ENCODE data around the gene SP140.

DNA sequence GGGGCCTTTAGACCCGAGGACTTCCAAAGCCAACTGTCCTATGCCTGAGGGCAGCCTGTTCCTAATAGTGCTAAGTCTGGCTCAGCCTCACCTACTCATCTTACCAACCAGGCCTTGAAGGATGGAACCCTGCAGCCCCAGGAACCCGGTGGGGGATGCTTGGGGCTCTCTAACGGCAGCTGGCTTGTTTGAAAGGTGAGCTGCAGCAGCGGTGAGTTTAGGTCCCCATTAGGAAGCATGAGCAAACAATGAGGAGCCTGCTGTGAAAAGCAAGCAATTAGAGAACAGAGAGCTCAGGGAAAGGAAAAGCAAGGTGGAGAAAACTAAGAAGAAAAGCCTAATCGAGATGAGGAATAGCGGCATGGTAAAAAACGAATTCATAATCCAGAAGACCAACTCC lies 45.6 kb upstream of the SP140 start:
- TF ChIP-seq, protein P1, sequence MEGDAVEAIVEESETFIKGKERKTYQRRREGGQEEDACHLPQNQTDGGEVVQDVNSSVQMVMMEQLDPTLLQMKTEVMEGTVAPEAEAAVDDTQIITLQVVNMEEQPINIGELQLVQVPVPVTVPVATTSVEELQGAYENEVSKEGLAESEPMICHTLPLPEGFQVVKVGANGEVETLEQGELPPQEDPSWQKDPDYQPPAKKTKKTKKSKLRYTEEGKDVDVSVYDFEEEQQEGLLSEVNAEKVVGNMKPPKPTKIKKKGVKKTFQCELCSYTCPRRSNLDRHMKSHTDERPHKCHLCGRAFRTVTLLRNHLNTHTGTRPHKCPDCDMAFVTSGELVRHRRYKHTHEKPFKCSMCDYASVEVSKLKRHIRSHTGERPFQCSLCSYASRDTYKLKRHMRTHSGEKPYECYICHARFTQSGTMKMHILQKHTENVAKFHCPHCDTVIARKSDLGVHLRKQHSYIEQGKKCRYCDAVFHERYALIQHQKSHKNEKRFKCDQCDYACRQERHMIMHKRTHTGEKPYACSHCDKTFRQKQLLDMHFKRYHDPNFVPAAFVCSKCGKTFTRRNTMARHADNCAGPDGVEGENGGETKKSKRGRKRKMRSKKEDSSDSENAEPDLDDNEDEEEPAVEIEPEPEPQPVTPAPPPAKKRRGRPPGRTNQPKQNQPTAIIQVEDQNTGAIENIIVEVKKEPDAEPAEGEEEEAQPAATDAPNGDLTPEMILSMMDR (IDR thresholded peaks at IDR 0.05; ENCODE audit: control extremely low read depth in 1 of 3, insufficient read depth in 1 of 3, low read depth in 1 of 3, low read length in 3 of 3): no peak
- TF ChIP-seq JUND (IDR thresholded peaks at IDR 0.05; ENCODE audit: low read length) (no peak), GABPA (IDR thresholded peaks at IDR 0.05; ENCODE audit: borderline replicate concordance, insufficient read depth, low read length) (no peak)
